NCI-H345 treated with DMSO at 0.1 percent for 48 hours (cell line): ENCODE measurements around the gene MR1.

Experiments
- DNase-seq: peaks from one replicate; lab custom pipeline; 2025; ENCODE audit not compliant: unreplicated experiment; lab: John Stamatoyannopoulos, UW

Gene MR1

DNA sequence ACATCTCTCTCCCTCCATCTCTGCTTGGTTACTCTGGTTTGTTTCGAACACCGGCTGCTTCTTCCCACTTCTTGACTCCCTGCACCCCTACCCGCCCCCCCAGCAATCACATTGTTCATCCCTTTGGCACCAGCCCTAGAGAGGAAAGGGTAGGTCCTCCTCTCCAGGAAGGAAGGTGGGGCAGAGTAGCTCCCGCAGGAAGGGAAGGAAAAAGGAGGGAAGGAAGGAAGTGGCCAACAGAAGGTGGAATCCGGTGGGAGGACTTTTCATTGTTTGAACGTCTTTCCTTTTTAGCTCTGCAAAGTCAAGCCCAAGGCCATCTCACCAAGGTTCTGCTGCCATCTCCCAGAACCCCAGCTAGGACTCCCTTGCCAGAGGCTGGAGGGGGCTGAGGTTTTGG lies 72.7 kb downstream of the MR1 start:
- DNase-seq, result no peak

DNA sequence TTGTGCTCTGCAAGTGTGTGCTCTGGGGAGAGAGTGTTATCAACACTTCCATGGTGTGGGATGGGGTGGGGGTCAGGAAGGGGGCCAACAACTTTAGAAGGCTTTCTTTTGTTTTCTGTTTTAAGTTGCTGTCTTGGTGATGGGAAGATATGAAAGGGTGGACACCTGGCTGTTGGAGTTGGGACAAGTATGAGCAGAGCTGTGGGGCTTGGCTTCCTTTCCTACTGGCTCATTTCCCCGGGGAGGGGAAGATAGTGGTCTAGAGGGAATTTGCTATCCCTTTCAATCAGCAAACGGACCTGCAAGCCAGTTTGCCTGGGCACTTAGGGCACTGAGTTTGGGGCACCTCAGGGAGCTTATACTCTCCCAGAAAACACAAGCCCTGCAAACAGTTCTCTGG lies 73.9 kb downstream of the MR1 start:
- DNase-seq, result no peak

DNA sequence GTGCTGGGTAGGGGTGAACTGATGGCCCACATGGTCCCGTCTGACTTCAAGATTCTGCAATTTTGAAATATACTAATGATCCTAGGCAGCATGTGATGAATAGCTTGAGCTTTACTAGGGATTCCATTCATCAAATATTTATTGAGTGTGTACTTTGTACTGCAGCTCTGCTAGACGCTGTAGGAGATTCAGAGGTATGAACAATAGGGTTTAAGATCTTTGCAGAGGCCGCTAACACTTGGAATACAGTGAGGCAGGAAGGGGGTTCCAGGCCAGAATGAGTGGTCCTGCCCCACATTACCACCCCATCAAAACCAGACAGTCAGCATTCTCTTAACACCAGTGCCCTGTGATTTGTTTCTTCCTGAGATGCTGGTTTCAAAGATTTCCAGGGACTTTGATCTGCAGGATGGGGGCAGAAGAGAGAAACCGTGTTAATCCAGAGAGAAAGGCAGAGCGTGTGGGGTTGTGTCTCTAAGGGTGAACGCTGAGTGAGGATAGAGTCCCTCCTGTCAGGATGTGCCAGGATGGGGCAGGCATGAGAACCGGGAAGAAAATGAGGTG lies 74.6 kb downstream of the MR1 start:
- no peak for DNase-seq

DNA sequence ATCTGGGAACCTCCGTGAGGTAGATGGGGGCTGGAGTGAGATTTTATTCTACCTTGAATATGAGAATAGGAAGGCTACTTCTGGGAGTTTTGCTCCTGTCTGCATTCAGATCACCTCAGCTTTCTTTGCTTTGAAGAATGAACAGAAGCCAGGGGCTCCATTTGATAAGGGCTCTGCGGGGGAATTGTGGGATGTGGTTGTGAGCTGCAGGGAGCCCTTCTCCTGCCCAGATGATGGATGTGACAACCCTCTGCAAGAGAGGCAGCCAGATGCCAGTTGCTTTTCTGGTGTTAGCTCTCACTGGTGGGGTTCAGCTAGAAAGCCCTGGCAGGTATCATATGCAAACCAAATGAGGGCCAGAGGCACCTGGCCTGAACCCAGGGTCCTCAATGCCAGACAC lies 76.2 kb downstream of the MR1 start:
- DNase-seq, result peak; percentile 17
